OCI-LY3 (cell line): ENCODE measurements around the gene MTMR3.

ENCODE experiments used
- H2AFZ ChIP-seq: fragments of 200-600, 300-600 bp; shearing (Covaris generic); 2 replicates; pipeline ENCODE4 v1.6.0; 2014; ENCODE audit warnings: antibody characterized with exemption, low read depth, low read length
- H3K27ac ChIP-seq: fragments of 200-600, 300-600 bp; sonication (generic); 2 replicates; pipeline ENCODE4 v1.5.1; 2014; ENCODE audit warnings: mild to moderate bottlenecking, low read length, moderate library complexity, mixed read lengths
- H3K27me3 ChIP-seq: fragments of 200-600, 300-600 bp; sonication (generic); 2 replicates; pipeline ENCODE4 v1.6.1; 2014; ENCODE audit warnings: low read depth, low read length, mixed read lengths
- H3K36me3 ChIP-seq: fragments of 200-600, 300-600 bp; sonication (generic); replicated peaks from 2 replicates; pipeline ENCODE3; 2014; ENCODE audit warnings: low read depth, low read length, mixed read lengths
- H3K4me1 ChIP-seq: fragments of 300-600, 200-600 bp; sonication (generic); 2 replicates; pipeline ENCODE4 v1.6.1; 2014; ENCODE audit warnings: low read length, mixed read lengths
- H3K4me2 ChIP-seq: fragments of 200-600, 300-600 bp; sonication (generic); 2 replicates; pipeline ENCODE4 v1.6.1; 2014; ENCODE audit warnings: low read length, mixed read lengths
- H3K4me3 ChIP-seq: fragments of 300-600, 200-600 bp; sonication (generic); 2 replicates; pipeline ENCODE4 v1.5.1; 2014; ENCODE audit warnings: antibody characterized with exemption, mild to moderate bottlenecking, low read length, moderate library complexity
- H3K79me2 ChIP-seq: fragments of 300-600, 200-600 bp; shearing (Covaris generic); 2 replicates; pipeline ENCODE4 v1.6.1; 2014; ENCODE audit warnings: mild to moderate bottlenecking, low read length, mixed read lengths
- H3K9ac ChIP-seq: fragments of 300-600, 200-600 bp; shearing (Covaris generic); 2 replicates; pipeline ENCODE4 v1.6.0; 2014; ENCODE audit warnings: mild to moderate bottlenecking, low read length, moderate library complexity
- H3K9me3 ChIP-seq: fragments of 200-600, 300-600 bp; shearing (Covaris generic); 2 replicates; pipeline ENCODE4 v1.6.1; 2014; ENCODE audit warnings: low read length, mixed read lengths; ENCODE audit not compliant: insufficient read depth
- H4K20me1 ChIP-seq: fragments of 200-600, 300-600 bp; sonication (generic); 2 replicates; pipeline ENCODE4 v1.6.1; 2016; ENCODE audit warnings: low read length, mixed read lengths; ENCODE audit not compliant: insufficient read depth
- EZH2phosphoT487 ChIP-seq: fragments of 200-600 bp; shearing (Covaris generic); IDR thresholded peaks from 2 replicates; pipeline ENCODE4 v1.6.1; 2018; ENCODE audit warnings: antibody characterized with exemption, mixed run types, low read depth
- TF ChIP-seq, protein P1 (sequence below): fragments of 200-600, 300-600 bp; sonication (generic); IDR thresholded peaks from 2 replicates; pipeline ENCODE4 v1.5.1; 2014; ENCODE audit warnings: antibody characterized with exemption, low read length, low read depth

Gene MTMR3

DNA sequence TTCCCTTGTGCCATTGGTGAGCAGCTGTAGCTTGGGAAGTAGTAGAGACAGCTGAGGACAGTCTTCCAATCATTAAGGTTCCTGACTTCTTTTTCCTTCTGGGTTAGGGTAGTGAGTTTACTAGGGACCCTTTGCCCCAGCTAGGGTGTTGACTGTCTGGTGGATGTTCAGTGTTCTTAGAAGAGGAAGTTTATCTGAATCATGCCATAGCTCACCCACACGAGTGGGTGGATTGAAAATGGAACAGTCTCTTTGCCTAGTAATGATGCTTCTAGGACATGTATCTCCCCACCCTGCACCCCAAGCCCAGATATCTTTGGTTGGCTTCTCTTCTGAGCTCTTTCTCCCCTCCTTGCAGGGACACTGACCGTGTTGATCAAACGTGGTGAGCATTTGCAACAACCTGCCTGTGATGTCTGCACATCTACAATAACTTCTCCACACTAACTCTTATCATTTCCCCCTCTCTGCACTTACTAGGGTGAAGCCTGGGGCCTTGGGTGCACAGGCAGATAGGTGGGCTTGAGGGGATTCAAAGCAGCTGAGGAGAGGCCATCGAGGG lies 140.2 kb downstream of the MTMR3 start:
- H3K4me1 ChIP-seq = no peaks in the 10 kb centered on the region

DNA sequence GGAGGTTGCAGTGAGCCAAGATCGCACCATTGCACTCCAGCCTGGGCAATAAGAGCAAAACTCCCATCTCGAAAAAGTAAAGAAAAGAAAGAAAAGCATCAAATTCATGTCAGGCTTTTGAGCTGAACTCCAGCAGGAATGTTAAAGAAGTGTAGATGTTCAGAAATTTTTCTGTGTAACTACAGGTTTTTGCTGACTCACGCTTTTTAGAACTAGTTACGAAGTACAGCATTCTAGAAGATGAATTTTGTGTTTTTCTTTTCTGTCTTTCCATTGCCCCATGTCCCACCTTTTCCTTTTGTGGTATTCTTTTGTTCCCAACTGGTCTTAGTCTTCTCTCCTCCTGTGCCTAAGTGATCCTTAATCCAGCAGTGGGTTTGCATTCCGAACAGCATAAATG lies 141.3 kb downstream of the MTMR3 start:
- H3K4me2 ChIP-seq = no peak overlapping the region
- no peaks in the 10 kb centered on the region for H3K79me2 ChIP-seq
- no peak overlapping the region for H3K27ac ChIP-seq
- no peaks in the 10 kb centered on the region for H3K27me3 ChIP-seq
- H3K4me3 ChIP-seq = no peak overlapping the region
- H3K9me3 ChIP-seq = no peaks in the 10 kb centered on the region
- no peak overlapping the region for H2AFZ ChIP-seq
- H3K9ac ChIP-seq = no peak overlapping the region
- no peaks in the 10 kb centered on the region for H4K20me1 ChIP-seq
- H3K36me3 ChIP-seq = peaks cover 13% of the 10 kb centered on the region
- TF ChIP-seq EZH2phosphoT487 = no peak
- TF ChIP-seq, protein P1, sequence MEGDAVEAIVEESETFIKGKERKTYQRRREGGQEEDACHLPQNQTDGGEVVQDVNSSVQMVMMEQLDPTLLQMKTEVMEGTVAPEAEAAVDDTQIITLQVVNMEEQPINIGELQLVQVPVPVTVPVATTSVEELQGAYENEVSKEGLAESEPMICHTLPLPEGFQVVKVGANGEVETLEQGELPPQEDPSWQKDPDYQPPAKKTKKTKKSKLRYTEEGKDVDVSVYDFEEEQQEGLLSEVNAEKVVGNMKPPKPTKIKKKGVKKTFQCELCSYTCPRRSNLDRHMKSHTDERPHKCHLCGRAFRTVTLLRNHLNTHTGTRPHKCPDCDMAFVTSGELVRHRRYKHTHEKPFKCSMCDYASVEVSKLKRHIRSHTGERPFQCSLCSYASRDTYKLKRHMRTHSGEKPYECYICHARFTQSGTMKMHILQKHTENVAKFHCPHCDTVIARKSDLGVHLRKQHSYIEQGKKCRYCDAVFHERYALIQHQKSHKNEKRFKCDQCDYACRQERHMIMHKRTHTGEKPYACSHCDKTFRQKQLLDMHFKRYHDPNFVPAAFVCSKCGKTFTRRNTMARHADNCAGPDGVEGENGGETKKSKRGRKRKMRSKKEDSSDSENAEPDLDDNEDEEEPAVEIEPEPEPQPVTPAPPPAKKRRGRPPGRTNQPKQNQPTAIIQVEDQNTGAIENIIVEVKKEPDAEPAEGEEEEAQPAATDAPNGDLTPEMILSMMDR = no peak
- no peaks in the 10 kb centered on the region for H3K4me1 ChIP-seq

More for the DNA sequence above, 140.2 kb downstream of the MTMR3 start:
- H3K4me2 ChIP-seq = no peak overlapping the region
- H2AFZ ChIP-seq = no peak overlapping the region
- H3K36me3 ChIP-seq = peaks cover 13% of the 10 kb centered on the region
- H3K27me3 ChIP-seq = no peaks in the 10 kb centered on the region
- no peak overlapping the region for H3K27ac ChIP-seq
- no peak overlapping the region for H3K9ac ChIP-seq
- no peaks in the 10 kb centered on the region for H4K20me1 ChIP-seq
- no peaks in the 10 kb centered on the region for H3K79me2 ChIP-seq
- no peaks in the 10 kb centered on the region for H3K9me3 ChIP-seq
- TF ChIP-seq, protein P1 = no peak
- TF ChIP-seq EZH2phosphoT487 = no peak
- H3K4me3 ChIP-seq = no peak overlapping the region

DNA sequence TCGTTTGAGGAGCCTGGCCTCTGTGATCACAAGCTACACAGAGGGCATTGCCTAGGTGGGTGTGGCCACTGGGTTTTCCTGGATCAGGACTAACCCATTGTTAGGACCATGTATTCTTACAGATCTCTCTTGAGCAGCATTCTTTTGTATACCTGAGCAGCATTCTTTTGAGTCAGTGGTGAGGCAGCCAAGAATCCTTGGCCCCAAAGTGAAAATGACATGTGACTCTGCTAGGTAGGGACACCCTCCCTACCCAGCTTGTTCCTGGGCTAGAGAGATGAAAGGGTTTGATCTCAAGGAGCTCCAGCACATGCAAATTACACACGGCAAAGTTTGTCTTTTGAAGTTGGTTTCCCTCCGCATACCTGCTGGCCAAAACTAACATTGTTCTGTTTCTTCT lies 142.2 kb downstream of the MTMR3 start:
- H3K4me2 ChIP-seq = no peak overlapping the region
- peaks cover 8% of the 10 kb centered on the region for H3K36me3 ChIP-seq
- H3K4me3 ChIP-seq = no peak overlapping the region
- no peaks in the 10 kb centered on the region for H3K27me3 ChIP-seq
- no peak overlapping the region for H3K9ac ChIP-seq
- no peak for TF ChIP-seq EZH2phosphoT487
- TF ChIP-seq, protein P1 = no peak
- no peaks in the 10 kb centered on the region for H4K20me1 ChIP-seq
- H3K9me3 ChIP-seq = no peaks in the 10 kb centered on the region
- H3K4me1 ChIP-seq = no peaks in the 10 kb centered on the region
- H3K79me2 ChIP-seq = no peaks in the 10 kb centered on the region
- no peak overlapping the region for H2AFZ ChIP-seq
- H3K27ac ChIP-seq = no peak overlapping the region

DNA sequence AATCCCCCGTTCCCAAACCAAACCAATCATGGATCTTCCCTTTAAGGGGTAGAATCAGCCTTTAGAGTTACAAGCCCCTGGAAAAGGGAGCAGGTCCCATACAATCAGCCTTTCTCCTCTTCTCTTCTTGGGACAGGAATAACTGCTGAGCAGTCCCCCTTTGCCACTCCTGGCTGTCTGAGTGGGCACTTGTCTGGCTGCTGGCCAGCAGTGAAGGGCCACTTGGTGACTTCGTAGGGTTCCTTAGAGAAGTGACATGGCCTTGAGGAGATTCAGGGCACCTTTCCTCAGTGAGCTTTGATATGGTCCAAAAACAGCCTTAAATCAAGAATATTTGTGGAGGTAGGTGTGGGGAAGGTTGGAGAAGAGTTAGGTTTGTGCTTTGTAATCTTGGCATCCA lies 143.8 kb downstream of the MTMR3 start:
- Histone ChIP-seq H3K27me3 (no peaks in the 10 kb centered on the region), H3K36me3 (peaks cover 8% of the 10 kb centered on the region), H3K27ac (no peak overlapping the region), H2AFZ (no peak overlapping the region), H3K4me2 (no peak overlapping the region), H4K20me1 (no peaks in the 10 kb centered on the region), H3K4me1 (no peaks in the 10 kb centered on the region), H3K4me3 (no peak overlapping the region), H3K9ac (no peak overlapping the region), H3K79me2 (no peaks in the 10 kb centered on the region), H3K9me3 (no peaks in the 10 kb centered on the region)
- TF ChIP-seq, protein P1 = no peak
- TF ChIP-seq EZH2phosphoT487 = no peak
